SK-N-SH (cell line): ENCODE measurements around the gene MAPK10.

Source experiments
- CTCF ChIP-seq: fragments of 200-600 bp; sonication (generic); IDR thresholded peaks from 2 replicates; pipeline ENCODE4 v1.6.1; 2017; ENCODE audit warnings: antibody characterized with exemption, mild to moderate bottlenecking, moderate library complexity
- SIN3A ChIP-seq: IDR thresholded peaks from 2 replicates; pipeline ENCODE4 v1.6.1; 2012; ENCODE audit warnings: low read depth, mild to moderate bottlenecking, low read length, moderate library complexity, borderline replicate concordance

- no peak for TF ChIP-seq CTCF
- no peak for TF ChIP-seq SIN3A
Measured at GRCh38 chr4:86386201-86386600, 26.3 kb upstream of the MAPK10 start.
